Measurements from ENCODE around the gene AUTS2. TPM values are rescaled to one million over a fixed set of nuclear protein-coding genes. Genes with fewer than 3 reads are reported as not detected.

Gene AUTS2
- total RNA-seq, 1 donor from 2014 or later: 53.0 TPM

- H3K4me1 ChIP-seq: peaks cover 28% of the 10 kb centered on the region
- intact Hi-C loops (cut with DNase I): no loop called here
- H3K36me3 ChIP-seq: no peaks in the 10 kb centered on the region
- no peak for DNase-seq (ENCODE audit: extremely low spot score in 2 of 2)
- no peak overlapping the region for H3K27ac ChIP-seq
- H3K9me3 ChIP-seq: no peaks in the 10 kb centered on the region
- H3K4me3 ChIP-seq: no peak overlapping the region
- no peaks in the 10 kb centered on the region for H3K27me3 ChIP-seq
- TF ChIP-seq POLR2AphosphoS5 (IDR thresholded peaks at IDR 0.05; ENCODE audit: insufficient read depth in 1 of 2, low read depth in 1 of 2) (no peak), POLR2A (IDR thresholded peaks at IDR 0.05) (no peak), CTCF (IDR thresholded peaks at IDR 0.05) (no peak)
Observed at GRCh38 chr7:69825113-69825972, 227.1 kb downstream of the AUTS2 start.

- Histone ChIP-seq H3K27me3 (no peaks in the 10 kb centered on the region), H3K4me1 (peaks cover 25% of the 10 kb centered on the region), H3K27ac (no peak overlapping the region), H3K36me3 (no peaks in the 10 kb centered on the region), H3K4me3 (no peak overlapping the region), H3K9me3 (no peaks in the 10 kb centered on the region)
- intact Hi-C loops (cut with DNase I): no loop called here
- DNase-seq (ENCODE audit: extremely low spot score in 2 of 2): no peak
- no peak for TF ChIP-seq POLR2A (IDR thresholded peaks at IDR 0.05)
- no peak for TF ChIP-seq CTCF (IDR thresholded peaks at IDR 0.05)
- no peak for TF ChIP-seq POLR2AphosphoS5 (IDR thresholded peaks at IDR 0.05; ENCODE audit: insufficient read depth in 1 of 2, low read depth in 1 of 2)
Observed at GRCh38 chr7:69826283-69826682, 228.0 kb downstream of the AUTS2 start.

- Histone ChIP-seq H3K36me3 (no peaks in the 10 kb centered on the region), H3K27ac (no peak overlapping the region), H3K27me3 (no peaks in the 10 kb centered on the region), H3K9me3 (no peaks in the 10 kb centered on the region), H3K4me3 (no peak overlapping the region), H3K4me1 (peaks cover 24% of the 10 kb centered on the region)
- intact Hi-C loops (cut with DNase I): no loop called here
- no peak for TF ChIP-seq CTCF (IDR thresholded peaks at IDR 0.05)
- TF ChIP-seq POLR2AphosphoS5 (IDR thresholded peaks at IDR 0.05; ENCODE audit: insufficient read depth in 1 of 2, low read depth in 1 of 2): no peak
- no peak for TF ChIP-seq POLR2A (IDR thresholded peaks at IDR 0.05)
- no peak for DNase-seq (ENCODE audit: extremely low spot score in 2 of 2)
Observed at GRCh38 chr7:69827140-69827539, 228.9 kb downstream of the AUTS2 start.

- intact Hi-C loops (cut with DNase I): no loop called here
- no peak overlapping the region for H3K4me3 ChIP-seq
- TF ChIP-seq CTCF (IDR thresholded peaks at IDR 0.05) (no peak), POLR2A (IDR thresholded peaks at IDR 0.05) (no peak), POLR2AphosphoS5 (IDR thresholded peaks at IDR 0.05; ENCODE audit: insufficient read depth in 1 of 2, low read depth in 1 of 2) (no peak)
- no peaks in the 10 kb centered on the region for H3K27me3 ChIP-seq
- no peak overlapping the region for H3K27ac ChIP-seq
- no peaks in the 10 kb centered on the region for H3K9me3 ChIP-seq
- no peaks in the 10 kb centered on the region for H3K36me3 ChIP-seq
- peaks cover 20% of the 10 kb centered on the region for H3K4me1 ChIP-seq
- no peak for DNase-seq (ENCODE audit: extremely low spot score in 2 of 2)
Observed at GRCh38 chr7:69827558-69827957, 229.3 kb downstream of the AUTS2 start.

- Histone ChIP-seq H3K36me3 (no peaks in the 10 kb centered on the region), H3K27ac (no peak overlapping the region), H3K4me3 (no peak overlapping the region), H3K4me1 (no peaks in the 10 kb centered on the region), H3K27me3 (no peaks in the 10 kb centered on the region), H3K9me3 (no peaks in the 10 kb centered on the region)
- intact Hi-C loops (cut with DNase I): no loop called here
- TF ChIP-seq POLR2A (IDR thresholded peaks at IDR 0.05): no peak
- no peak for TF ChIP-seq CTCF (IDR thresholded peaks at IDR 0.05)
- TF ChIP-seq POLR2AphosphoS5 (IDR thresholded peaks at IDR 0.05; ENCODE audit: insufficient read depth in 1 of 2, low read depth in 1 of 2): no peak
- DNase-seq (ENCODE audit: extremely low spot score in 2 of 2): no peak
Observed at GRCh38 chr7:69832356-69832755, 234.1 kb downstream of the AUTS2 start.

All from vagina (tissue), 2 donors.